ENCODE results near the gene PCDHA9. TPM values are rescaled to one million over a fixed set of nuclear protein-coding genes. Genes with fewer than 3 reads are reported as not detected.
"Not testable (repeated sequence)": the region's sequence is repeated elsewhere in the genome, so short reads cannot be mapped to it uniquely, and the experiment has no call there.

The PCDHA9 gene, protein sequence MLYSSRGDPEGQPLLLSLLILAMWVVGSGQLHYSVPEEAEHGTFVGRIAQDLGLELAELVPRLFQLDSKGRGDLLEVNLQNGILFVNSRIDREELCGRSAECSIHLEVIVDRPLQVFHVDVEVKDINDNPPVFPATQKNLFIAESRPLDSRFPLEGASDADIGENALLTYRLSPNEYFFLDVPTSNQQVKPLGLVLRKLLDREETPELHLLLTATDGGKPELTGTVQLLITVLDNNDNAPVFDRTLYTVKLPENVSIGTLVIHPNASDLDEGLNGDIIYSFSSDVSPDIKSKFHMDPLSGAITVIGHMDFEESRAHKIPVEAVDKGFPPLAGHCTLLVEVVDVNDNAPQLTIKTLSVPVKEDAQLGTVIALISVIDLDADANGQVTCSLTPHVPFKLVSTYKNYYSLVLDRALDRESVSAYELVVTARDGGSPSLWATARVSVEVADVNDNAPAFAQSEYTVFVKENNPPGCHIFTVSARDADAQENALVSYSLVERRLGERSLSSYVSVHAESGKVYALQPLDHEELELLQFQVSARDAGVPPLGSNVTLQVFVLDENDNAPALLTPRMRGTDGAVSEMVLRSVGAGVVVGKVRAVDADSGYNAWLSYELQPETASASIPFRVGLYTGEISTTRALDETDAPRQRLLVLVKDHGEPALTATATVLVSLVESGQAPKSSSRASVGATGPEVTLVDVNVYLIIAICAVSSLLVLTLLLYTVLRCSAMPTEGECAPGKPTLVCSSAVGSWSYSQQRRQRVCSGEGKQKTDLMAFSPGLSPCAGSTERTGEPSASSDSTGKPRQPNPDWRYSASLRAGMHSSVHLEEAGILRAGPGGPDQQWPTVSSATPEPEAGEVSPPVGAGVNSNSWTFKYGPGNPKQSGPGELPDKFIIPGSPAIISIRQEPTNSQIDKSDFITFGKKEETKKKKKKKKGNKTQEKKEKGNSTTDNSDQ
- total RNA-seq: not detected

DNA sequence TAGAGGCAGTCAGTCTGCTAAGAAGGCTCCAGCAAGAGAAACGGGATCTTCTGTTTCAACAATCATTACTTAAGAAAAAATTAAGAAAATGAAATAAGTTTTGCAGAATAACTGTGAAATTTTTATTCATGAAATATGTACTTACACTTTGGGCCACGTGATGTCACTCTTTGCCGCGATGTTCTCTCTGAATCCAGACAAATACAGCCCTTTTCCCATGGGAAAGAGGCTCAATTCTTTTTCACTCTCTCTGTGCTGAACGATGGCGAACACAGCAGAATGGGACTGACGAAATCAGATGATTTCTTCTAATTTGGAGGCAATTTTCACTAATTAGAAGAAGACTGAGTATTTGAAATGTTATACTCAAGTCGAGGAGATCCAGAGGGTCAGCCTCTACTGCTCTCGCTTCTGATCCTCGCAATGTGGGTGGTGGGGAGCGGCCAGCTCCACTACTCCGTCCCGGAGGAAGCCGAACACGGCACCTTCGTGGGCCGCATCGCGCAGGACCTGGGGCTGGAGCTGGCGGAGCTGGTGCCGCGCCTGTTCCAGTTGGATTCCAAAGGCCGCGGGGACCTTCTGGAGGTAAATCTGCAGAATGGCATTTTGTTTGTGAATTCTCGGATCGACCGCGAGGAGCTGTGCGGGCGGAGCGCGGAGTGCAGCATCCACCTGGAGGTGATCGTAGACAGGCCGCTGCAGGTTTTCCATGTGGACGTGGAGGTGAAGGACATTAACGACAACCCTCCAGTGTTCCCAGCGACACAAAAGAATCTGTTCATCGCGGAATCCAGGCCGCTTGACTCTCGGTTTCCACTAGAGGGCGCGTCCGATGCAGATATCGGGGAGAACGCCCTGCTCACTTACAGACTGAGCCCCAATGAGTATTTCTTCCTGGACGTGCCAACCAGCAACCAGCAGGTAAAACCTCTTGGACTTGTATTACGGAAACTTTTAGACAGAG is at the start of gene PCDHA9:
TSS of gene PCDHA9 (plus strand) at position 244 of the 964 bp plus-strand sequence. CDS start at position 358, 114 bp downstream.
- not testable (repeated sequence) for H3K4me3 Mint-ChIP-seq, H3K27ac Mint-ChIP-seq, H3K4me1 Mint-ChIP-seq, H3K36me3 Mint-ChIP-seq, DNase-seq
- Mint-ChIP-seq H3K9me3 (peaks cover 17% of the 10 kb centered on the region), H3K27me3 (peaks cover 46% of the 10 kb centered on the region)

DNA sequence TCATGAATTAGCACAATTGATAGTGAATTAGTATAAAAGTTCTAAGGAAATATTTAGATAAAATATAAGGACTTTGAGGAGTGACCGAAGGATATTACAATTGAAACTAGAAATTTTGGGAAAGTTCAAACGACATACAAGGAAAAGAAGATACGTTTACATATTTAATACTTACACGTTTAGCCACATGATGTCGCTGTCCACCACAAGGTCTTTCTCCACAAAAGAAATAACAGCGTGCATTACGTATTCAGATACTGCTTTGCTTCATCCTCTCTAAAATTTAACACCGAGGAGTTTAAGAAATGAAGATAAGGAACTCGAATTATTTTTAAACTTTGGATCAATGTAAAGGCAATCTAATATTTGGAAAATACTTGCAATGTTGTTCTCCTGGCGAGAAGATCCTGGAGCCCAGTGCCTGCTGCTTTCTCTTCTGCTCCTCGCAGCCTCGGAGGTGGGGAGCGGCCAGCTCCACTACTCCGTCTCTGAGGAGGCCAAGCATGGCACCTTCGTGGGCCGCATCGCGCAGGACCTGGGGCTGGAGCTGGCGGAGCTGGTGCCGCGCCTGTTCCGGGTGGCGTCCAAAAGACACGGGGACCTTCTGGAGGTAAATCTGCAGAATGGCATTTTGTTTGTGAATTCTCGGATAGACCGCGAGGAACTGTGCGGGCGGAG is 47.2 kb upstream of the PCDHA9 start, which contains the start of gene PCDHA3:
TSS of gene PCDHA3 (plus strand) at position 242 of the 678 bp plus-strand sequence.
- Mint-ChIP-seq H3K27me3 (peaks cover 37% of the 10 kb centered on the region), H3K4me3 (no peak within 1 kb of the TSS), H3K27ac (no peak within 1 kb of the TSS), H3K36me3 (peaks cover 20% of the 10 kb centered on the region), H3K4me1 (no peaks in the 10 kb centered on the region), H3K9me3 (peaks cover 28% of the 10 kb centered on the region)
- no peak for DNase-seq

DNA sequence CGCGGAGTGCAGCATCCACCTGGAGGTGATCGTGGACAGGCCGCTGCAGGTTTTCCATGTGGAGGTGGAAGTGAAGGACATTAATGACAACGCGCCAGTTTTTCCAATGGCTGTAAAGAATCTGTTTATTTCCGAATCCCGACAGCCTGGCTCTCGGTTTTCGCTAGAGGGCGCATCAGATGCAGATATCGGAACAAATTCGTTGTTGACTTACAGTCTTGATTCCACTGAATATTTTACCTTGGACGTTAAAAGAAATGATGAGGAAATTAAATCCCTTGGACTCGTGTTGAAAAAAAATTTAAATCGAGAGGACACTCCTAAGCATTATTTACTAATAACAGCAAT is 46.7 kb upstream of the PCDHA9 start:
- peaks cover 28% of the 10 kb centered on the region for H3K9me3 Mint-ChIP-seq
- no peaks in the 10 kb centered on the region for H3K4me1 Mint-ChIP-seq
- H3K27me3 Mint-ChIP-seq: peaks cover 42% of the 10 kb centered on the region
- peaks cover 20% of the 10 kb centered on the region for H3K36me3 Mint-ChIP-seq
- DNase-seq: no peak
- H3K27ac Mint-ChIP-seq: no peak overlapping the region
- no peak overlapping the region for H3K4me3 Mint-ChIP-seq

DNA sequence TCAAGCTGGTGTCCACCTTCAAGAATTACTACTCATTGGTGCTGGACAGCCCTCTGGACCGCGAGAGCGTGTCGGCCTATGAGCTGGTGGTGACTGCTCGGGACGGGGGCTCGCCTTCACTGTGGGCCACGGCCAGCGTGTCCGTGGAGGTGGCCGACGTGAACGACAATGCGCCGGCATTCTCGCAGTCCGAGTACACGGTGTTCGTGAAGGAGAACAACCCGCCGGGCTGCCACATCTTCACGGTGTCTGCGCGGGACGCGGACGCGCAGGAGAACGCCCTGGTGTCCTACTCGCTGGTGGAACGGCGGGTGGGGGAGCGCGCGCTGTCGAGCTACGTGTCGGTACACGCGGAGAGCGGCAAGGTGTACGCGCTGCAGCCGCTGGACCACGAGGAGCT is 45.8 kb upstream of the PCDHA9 start:
- peaks cover 32% of the 10 kb centered on the region for H3K9me3 Mint-ChIP-seq
- H3K27me3 Mint-ChIP-seq: peaks cover 50% of the 10 kb centered on the region
- not testable (repeated sequence) for H3K4me1 Mint-ChIP-seq, DNase-seq, H3K27ac Mint-ChIP-seq, H3K4me3 Mint-ChIP-seq
- H3K36me3 Mint-ChIP-seq: peaks cover 23% of the 10 kb centered on the region

DNA sequence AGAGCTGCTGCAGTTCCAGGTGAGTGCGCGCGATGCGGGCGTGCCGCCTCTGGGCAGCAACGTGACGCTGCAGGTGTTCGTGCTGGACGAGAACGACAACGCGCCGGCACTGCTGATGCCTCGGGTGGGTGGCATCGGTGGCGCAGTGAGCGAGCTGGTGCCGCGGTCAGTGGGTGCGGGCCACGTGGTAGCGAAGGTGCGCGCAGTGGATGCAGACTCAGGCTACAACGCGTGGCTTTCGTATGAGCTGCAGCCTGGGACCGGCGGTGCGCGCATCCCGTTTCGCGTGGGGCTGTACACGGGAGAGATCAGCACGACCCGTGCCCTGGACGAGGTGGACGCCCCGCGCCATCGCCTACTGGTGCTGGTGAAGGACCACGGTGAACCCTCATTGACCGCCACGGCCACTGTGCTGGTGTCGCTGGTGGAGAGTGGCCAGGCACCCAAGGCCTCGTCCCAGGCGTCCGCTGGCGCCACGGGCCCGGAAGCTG is 45.4 kb upstream of the PCDHA9 start:
- Mint-ChIP-seq H3K4me3 (no peak overlapping the region), H3K27ac (no peak overlapping the region), H3K4me1 (no peaks in the 10 kb centered on the region), H3K9me3 (peaks cover 35% of the 10 kb centered on the region), H3K27me3 (peaks cover 54% of the 10 kb centered on the region), H3K36me3 (peaks cover 25% of the 10 kb centered on the region)
- DNase-seq: no peak

DNA sequence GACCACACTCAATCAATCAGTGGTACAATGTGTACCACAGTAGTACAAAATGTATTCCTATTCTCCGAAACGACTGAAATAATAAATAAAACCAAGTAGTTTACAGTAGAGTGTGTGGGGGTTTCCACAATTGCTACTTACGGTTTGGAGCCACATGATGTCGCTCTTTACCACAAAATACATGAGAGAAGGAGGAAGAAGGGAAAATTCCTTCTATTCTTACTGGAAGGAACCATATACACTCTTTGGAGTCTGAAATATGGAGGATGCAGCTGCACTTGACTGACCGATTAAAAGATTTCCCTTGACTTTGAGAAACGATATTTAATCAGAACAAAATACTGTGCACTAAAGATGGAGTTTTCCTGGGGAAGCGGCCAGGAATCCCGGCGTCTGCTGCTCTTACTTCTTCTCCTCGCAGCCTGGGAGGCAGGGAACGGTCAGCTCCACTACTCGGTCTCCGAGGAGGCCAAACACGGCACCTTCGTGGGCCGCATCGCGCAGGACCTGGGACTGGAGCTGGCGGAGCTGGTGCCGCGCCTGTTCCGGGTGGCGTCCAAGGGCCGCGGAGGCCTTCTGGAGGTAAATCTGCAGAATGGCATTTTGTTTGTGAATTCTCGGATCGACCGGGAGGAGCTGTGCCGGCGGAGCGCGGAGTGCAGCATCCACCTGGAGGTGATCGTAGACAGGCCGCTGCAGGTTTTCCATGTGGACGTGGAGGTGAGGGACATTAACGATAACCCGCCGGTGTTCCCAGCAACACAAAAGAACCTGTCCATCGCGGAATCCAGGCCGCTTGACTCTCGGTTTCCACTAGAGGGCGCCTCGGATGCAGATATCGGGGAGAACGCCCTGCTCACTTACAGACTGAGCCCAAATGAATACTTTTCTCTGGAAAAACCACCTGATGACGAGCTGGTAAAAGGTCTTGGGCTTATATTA is 41.1 kb upstream of the PCDHA9 start, which contains the start of gene PCDHA4:
TSS of gene PCDHA4 (plus strand) at position 235 of the 942 bp plus-strand sequence.
- Mint-ChIP-seq H3K27ac (no peak within 1 kb of the TSS), H3K9me3 (peaks cover 42% of the 10 kb centered on the region), H3K4me3 (no peak within 1 kb of the TSS), H3K27me3 (peaks cover 38% of the 10 kb centered on the region), H3K36me3 (peaks cover 13% of the 10 kb centered on the region), H3K4me1 (no peaks in the 10 kb centered on the region)
- no peak for DNase-seq

DNA sequence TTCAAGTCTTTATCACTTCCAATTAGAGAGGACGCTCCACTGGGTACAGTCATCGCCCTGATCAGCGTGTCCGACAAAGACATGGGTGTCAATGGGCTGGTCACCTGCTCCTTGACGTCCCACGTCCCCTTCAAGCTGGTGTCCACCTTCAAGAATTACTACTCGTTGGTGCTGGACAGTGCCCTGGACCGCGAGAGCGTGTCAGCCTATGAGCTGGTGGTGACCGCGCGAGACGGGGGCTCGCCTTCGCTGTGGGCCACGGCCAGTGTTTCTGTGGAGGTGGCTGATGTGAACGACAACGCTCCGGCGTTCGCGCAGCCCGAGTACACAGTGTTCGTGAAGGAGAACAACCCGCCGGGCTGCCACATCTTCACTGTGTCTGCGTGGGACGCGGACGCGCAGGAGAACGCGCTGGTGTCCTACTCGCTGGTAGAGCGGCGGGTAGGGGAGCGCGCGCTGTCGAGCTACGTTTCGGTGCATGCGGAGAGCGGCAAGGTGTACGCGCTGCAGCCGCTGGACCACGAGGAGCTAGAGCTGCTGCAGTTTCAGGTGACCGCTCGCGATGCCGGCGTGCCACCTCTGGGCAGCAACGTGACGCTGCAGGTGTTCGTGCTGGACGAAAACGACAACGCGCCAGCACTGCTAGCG is 39.8 kb upstream of the PCDHA9 start:
- H3K27ac Mint-ChIP-seq, H3K4me3 Mint-ChIP-seq, H3K4me1 Mint-ChIP-seq, DNase-seq: not testable (repeated sequence)
- Mint-ChIP-seq H3K27me3 (peaks cover 46% of the 10 kb centered on the region), H3K36me3 (peaks cover 12% of the 10 kb centered on the region), H3K9me3 (peaks cover 46% of the 10 kb centered on the region)

DNA sequence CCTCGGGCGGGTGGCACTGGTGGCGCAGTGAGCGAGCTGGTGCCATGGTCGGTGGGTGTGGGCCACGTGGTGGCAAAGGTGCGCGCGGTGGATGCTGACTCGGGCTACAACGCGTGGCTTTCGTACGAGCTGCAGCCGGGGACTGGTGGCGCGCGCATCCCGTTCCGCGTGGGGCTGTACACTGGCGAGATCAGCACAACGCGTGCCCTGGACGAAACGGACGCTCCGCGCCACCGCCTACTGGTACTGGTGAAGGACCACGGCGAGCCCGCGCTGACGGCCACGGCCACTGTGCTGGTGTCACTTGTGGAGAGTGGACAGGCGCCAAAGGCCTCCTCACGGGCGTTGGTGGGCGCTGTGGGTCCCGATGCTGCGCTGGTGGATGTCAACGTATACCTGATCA is 39.3 kb upstream of the PCDHA9 start:
- H3K36me3 Mint-ChIP-seq: peaks cover 10% of the 10 kb centered on the region
- no peak overlapping the region for H3K27ac Mint-ChIP-seq
- no peak overlapping the region for H3K4me3 Mint-ChIP-seq
- peaks cover 42% of the 10 kb centered on the region for H3K27me3 Mint-ChIP-seq
- H3K4me1 Mint-ChIP-seq: no peaks in the 10 kb centered on the region
- H3K9me3 Mint-ChIP-seq: peaks cover 41% of the 10 kb centered on the region
- no peak for DNase-seq

DNA sequence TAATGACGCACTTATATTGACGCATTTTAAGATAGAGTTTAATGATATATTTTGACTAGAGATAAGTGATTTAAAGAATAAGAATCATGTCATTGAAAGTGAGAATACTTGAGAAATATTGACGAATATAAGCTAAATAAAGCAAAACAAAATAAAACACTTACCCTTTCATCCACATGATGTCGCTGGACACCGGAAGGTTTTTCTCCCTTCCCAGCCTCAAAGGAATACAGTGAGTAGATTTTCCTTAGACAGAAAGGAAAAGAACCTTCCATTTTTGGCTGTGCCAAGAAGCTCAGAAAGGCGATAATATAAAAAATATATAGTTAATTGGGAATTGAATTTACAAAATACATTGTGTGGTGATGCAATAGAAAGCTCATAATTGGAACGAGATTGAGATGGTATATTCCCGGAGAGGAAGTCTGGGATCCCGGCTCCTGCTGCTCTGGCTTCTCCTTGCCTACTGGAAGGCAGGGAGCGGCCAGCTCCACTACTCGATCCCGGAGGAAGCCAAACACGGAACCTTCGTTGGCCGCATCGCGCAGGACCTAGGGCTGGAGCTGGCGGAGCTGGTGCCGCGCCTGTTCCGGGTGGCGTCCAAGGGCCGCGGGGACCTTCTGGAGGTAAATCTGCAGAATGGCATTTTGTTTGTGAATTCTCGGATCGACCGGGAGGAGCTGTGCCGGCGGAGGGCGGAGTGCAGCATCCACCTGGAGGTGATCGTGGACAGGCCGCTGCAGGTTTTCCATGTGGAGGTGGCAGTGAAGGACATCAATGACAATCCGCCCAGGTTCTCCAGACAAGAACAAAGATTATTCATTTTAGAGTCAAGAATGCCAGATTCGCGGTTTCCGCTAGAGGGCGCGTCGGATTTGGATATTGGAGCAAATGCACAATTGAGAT is 26.6 kb upstream of the PCDHA9 start, which contains the start of gene PCDHA5:
TSS of gene PCDHA5 (plus strand) at position 239 of the 906 bp plus-strand sequence.
- Mint-ChIP-seq H3K27me3 (peaks cover 24% of the 10 kb centered on the region), H3K4me1 (no peaks in the 10 kb centered on the region), H3K9me3 (peaks cover 9% of the 10 kb centered on the region), H3K27ac (no peak within 1 kb of the TSS), H3K4me3 (no peak within 1 kb of the TSS), H3K36me3 (peaks cover 5% of the 10 kb centered on the region)
- no peak for DNase-seq

DNA sequence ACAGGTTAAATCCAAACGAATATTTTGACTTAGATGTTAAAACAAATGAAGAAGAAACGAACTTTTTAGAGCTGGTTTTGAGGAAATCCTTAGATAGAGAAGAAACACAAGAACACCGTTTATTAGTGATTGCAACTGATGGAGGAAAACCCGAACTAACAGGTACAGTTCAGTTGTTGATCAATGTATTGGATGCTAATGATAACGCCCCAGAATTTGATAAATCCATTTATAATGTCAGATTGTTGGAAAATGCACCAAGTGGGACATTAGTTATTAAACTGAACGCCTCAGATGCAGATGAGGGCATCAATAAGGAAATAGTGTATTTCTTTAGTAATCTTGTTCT is 25.9 kb upstream of the PCDHA9 start:
- Mint-ChIP-seq H3K27ac (no peak overlapping the region), H3K27me3 (peaks cover 30% of the 10 kb centered on the region), H3K9me3 (peaks cover 14% of the 10 kb centered on the region), H3K36me3 (peaks cover 7% of the 10 kb centered on the region), H3K4me3 (no peak overlapping the region), H3K4me1 (no peaks in the 10 kb centered on the region)
- no peak for DNase-seq

DNA sequence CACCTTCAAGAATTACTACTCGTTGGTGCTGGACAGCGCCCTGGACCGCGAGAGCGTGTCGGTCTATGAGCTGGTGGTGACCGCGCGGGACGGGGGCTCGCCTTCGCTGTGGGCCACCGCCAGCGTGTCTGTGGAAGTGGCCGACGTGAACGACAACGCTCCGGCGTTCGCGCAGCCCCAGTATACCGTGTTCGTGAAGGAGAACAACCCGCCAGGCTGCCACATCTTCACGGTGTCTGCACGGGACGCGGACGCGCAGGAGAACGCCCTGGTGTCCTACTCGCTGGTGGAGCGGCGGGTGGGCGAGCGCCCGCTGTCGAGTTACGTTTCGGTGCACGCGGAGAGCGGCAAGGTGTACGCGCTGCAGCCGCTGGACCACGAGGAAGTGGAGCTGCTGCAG is 25.2 kb upstream of the PCDHA9 start:
- Mint-ChIP-seq H3K27me3 (peaks cover 36% of the 10 kb centered on the region), H3K36me3 (peaks cover 11% of the 10 kb centered on the region), H3K9me3 (peaks cover 17% of the 10 kb centered on the region)
- H3K27ac Mint-ChIP-seq, H3K4me3 Mint-ChIP-seq, DNase-seq, H3K4me1 Mint-ChIP-seq: not testable (repeated sequence)

DNA sequence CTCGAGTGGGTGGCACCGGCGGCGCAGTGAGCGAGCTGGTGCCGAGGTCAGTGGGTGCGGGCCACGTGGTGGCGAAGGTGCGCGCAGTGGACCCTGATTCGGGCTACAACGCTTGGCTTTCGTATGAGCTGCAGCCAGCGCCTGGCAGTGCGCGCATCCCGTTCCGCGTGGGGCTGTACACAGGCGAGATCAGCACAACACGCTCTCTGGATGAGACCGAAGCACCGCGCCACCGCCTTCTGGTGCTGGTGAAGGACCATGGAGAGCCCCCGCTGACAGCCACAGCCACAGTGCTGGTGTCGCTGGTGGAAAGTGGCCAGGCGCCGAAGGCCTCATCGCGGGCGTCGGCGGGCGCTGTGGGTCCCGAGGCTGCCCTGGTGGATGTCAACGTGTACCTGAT is 24.7 kb upstream of the PCDHA9 start:
- peaks cover 13% of the 10 kb centered on the region for H3K36me3 Mint-ChIP-seq
- H3K27ac Mint-ChIP-seq: no peak overlapping the region
- no peaks in the 10 kb centered on the region for H3K4me1 Mint-ChIP-seq
- peaks cover 41% of the 10 kb centered on the region for H3K27me3 Mint-ChIP-seq
- no peak for DNase-seq
- peaks cover 21% of the 10 kb centered on the region for H3K9me3 Mint-ChIP-seq
- no peak overlapping the region for H3K4me3 Mint-ChIP-seq
